Kidney epithelial cell (primary cell): ENCODE results near the gene CUX1. TPM values are rescaled to one million over a fixed set of nuclear protein-coding genes. Genes with fewer than 3 reads are reported as not detected.

ENCODE experiments used
- DNase-seq: peaks from one replicate; pipeline ENCODE4 v3.0.0-alpha.2; 2010; ENCODE audit warnings: low read depth
- H3K27me3 ChIP-seq: 2 replicates; pipeline ENCODE4 v1.6.0; 2011; ENCODE audit warnings: low read length; ENCODE audit not compliant: control insufficient read depth, insufficient read depth
- H3K36me3 ChIP-seq: 2 replicates; pipeline ENCODE4 v1.5.1; 2011; ENCODE audit warnings: low read length; ENCODE audit not compliant: control insufficient read depth, insufficient read depth
- H3K4me3 ChIP-seq: 2 replicates; pipeline ENCODE4 v1.5.1; 2011; ENCODE audit warnings: low read depth, mild to moderate bottlenecking, control low read depth, low read length
- total RNA-seq: library from RNA; depleted of rRNA; stranded (reverse); fragments of >200 nt; gene quantifications from 2 replicates; pipeline ENCODE4 v1.2.3, GENCODE V29; 2015
- TF ChIP-seq, protein P1 (sequence below): IDR thresholded peaks from 2 replicates; pipeline ENCODE4 v1.5.1; 2011; ENCODE audit warnings: mild to moderate bottlenecking, moderate library complexity, low read length, control low read depth, inconsistent platforms; ENCODE audit not compliant: insufficient read depth, poor library complexity, severe bottlenecking

Gene CUX1
- total RNA-seq, 1 donor from 2014 or later, result 56.7 TPM

DNA sequence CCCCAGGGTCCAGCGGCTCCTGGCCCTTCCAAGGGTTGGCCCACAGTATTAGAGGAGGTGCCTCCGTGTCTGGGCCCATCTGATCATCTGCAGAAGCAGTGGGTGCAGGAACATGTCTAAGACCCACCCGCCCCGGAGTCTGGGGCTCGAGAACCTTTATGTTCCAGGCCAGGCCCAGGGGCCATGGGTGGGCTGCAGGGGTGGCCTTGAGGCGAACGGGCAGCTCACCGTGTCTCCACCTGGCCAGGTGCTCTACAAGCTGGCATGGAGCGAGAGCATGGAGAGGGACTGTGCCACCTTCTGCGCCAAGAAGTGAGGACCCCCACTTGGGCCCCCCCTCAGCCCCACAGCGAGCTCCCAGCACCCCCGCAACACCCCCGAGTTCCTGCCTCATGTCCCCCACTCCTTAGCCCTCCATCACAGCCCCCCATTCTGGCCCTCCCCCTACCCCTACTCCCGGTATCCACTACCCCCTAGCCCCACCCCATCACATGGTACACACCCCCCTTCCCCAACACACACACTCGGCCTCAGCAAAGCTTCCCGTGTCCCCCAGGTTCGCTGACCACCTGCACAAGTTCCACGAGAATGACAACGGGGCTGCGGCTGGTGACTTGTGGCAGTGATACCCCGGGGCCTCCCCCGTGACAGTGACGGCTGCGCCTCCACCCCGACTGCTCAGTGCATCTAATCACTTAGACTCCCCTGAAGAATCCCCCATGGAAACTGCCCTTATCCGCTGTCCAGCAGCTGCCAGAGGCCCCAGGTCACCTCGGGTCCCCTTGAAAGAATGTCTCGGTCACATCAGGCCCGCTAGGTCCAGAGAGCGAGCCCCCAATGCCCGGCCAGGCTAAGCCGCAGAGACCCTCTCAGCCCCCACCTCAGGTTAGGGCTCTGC lies 465.3 kb downstream of the CUX1 start:
- H3K27me3 ChIP-seq, result peaks cover 6% of the 10 kb centered on the region
- H3K4me3 ChIP-seq, result no peak overlapping the region
- no peaks in the 10 kb centered on the region for H3K36me3 ChIP-seq
- no peak for DNase-seq
- TF ChIP-seq, protein P1, sequence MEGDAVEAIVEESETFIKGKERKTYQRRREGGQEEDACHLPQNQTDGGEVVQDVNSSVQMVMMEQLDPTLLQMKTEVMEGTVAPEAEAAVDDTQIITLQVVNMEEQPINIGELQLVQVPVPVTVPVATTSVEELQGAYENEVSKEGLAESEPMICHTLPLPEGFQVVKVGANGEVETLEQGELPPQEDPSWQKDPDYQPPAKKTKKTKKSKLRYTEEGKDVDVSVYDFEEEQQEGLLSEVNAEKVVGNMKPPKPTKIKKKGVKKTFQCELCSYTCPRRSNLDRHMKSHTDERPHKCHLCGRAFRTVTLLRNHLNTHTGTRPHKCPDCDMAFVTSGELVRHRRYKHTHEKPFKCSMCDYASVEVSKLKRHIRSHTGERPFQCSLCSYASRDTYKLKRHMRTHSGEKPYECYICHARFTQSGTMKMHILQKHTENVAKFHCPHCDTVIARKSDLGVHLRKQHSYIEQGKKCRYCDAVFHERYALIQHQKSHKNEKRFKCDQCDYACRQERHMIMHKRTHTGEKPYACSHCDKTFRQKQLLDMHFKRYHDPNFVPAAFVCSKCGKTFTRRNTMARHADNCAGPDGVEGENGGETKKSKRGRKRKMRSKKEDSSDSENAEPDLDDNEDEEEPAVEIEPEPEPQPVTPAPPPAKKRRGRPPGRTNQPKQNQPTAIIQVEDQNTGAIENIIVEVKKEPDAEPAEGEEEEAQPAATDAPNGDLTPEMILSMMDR, result no peak

DNA sequence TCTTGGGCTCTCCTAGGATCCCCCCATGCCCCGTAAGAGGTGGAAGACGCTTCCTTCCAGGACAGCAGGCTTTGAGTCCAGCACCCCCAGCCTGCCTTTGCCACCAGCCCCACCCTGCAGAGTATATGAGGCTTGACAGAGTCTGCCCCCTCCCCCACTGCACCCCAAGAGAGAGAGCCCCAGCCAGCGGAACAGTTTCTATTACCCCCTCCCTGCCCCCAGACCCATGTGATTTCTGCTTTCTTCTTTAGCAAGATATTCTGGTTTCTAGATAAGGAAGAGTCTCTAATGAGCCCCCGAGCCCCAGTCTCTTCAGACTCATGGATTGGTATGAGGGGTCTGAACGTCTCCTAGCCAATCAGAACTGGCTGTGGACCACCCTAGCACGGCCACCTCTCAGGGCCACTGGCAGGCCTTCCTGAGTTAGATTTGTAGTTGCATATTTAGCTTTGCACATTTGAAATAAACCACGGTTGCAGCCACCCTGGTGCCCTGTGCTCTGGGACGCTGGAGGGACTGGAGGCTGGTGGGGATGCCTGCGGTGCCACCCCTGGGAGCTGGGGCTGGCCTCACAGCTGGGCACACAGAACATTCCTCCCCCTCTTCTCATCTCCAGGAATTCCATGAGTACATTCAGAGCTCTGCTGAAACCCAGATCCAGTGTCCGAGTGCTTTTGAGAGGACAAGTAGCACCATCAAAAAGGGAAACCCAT lies 466.2 kb downstream of the CUX1 start:
- Histone ChIP-seq H3K4me3 (no peak overlapping the region), H3K36me3 (no peaks in the 10 kb centered on the region), H3K27me3 (peaks cover 6% of the 10 kb centered on the region)
- TF ChIP-seq, protein P1, result no peak
- no peak for DNase-seq

DNA sequence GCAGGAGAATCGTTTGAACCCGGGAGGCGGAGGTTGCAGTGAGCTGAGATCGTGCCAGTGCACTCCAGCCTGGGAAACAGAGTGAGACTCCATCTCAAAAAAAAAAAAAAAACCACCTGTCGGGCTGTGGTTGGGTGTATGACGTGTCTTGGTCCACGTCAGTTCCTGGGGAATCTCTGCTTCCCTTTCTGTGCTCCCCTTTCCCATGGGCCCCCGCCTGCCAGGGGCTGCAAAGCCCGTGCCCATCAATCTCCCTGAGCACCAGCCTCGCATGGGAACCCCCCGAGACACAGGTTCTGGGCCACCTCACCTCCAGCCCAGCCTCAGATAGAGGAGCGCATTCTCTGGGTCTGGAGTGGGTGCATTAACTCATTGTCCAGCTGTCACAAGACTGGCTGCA lies 467.0 kb downstream of the CUX1 start:
- Histone ChIP-seq H3K27me3 (peaks cover 6% of the 10 kb centered on the region), H3K4me3 (no peak overlapping the region), H3K36me3 (no peaks in the 10 kb centered on the region)
- no peak for DNase-seq
- TF ChIP-seq, protein P1, result no peak

DNA sequence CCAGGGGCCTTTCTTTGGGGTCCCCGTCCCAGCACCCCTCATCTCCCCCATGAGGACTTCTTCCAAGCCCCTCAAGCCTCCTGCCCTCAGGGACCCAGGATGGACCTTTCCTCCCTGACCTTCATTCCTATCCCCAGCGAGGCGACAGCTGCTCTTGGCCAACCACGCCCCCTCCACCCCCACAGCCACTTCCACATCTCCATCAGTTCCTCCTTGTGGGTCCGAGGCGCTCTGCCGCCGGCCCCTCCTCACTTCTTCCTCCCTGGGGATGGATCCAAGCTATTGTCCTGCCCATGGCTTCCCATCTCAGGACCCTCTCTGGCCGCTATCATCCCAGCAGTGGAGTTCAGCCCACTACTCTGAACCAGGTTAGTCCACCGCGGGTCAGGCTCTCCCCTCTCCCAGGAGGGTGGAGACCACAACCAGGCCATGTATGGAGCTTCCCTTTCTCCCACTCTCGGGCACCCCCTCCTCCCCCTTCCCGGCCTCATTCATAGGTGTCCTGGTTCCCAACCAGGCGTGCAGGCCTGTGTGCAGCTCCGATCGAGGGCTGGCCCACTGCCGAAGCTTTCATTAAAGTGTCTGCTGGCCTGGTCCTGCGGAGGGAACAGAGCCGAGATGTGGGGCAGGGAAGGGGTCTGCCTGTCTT lies 467.6 kb downstream of the CUX1 start:
- TF ChIP-seq, protein P1, result no peak
- no peaks in the 10 kb centered on the region for H3K36me3 ChIP-seq
- no peak for DNase-seq
- H3K4me3 ChIP-seq, result no peak overlapping the region
- H3K27me3 ChIP-seq, result peaks cover 6% of the 10 kb centered on the region

DNA sequence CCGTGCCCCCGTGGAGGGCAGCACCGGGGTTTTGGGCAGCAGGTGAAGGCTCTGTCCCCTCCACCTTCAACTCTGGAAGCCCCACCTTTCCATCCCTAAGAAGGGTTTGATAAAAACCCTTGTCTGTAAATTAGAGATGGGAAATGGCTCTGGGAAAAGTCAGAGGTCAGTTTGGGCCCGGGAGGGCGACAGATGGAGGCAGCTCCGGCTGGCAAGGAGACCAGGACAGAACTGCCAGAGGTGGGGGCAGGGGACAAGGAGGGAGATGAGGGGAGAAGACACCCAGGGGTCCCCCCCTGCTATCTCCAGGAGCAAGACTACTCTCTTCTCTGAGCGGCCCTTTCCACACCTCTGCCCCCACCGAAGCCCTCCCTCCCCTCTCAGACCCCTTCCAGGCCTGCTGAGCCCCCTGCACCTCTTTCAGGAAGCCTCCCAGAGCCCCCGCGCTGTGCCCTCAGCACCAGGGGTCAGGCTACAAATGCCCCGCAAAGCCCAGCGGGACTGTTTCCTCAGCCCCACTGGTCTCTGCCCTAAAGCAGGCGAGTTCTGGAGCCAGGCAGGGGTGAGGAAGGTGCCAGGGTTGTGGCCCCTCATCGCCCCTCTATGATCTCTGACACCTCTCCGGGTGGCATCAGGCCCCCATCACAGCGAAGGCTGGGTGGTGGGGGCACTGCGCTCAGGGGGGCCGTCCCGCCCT lies 468.3 kb downstream of the CUX1 start:
- peak overlapping the region; percentile 53 for H3K4me3 ChIP-seq

More for the DNA sequence above, 468.3 kb downstream of the CUX1 start:
- TF ChIP-seq, protein P1, result no peak
- DNase-seq, result no peak
- H3K27me3 ChIP-seq, result peaks cover 6% of the 10 kb centered on the region
- no peaks in the 10 kb centered on the region for H3K36me3 ChIP-seq
